Right lobe of liver (tissue), 4 donors: ENCODE data around the gene RIMS1.

Experiments used
- CTCF ChIP-seq, 4 donors: fragments of 200-600 bp in 3 of 4; fragments of 450-650 bp in 1 of 4; IDR thresholded peaks; one replicate each; pipeline versions ENCODE4 v1.5.1 to v1.8.0; 2016 to 2022; ENCODE audit warnings: antibody characterized with exemption in 4 of 4, mild to moderate bottlenecking in 2 of 4
- POLR2A ChIP-seq: fragments of 450-650 bp; IDR thresholded peaks from one replicate; pipeline ENCODE4 v1.6.1; 2017; ENCODE audit warnings: antibody characterized with exemption, mild to moderate bottlenecking
- donor health status: DM: no; HTN: no; CAD: no.
- donor health status: DM: no; HTN: no; CAD: no.
- donor health status: DM: no; HTN: yes; CAD: no.

GRCh38 chr6:72416744-72417465, 530.6 kb downstream of the RIMS1 start:
- TF ChIP-seq CTCF (IDR thresholded peaks at IDR 0.05) = no peak
- no peak for TF ChIP-seq POLR2A
